Peyer's patch (tissue), 4 donors: ENCODE results near the gene AAGAB. TPM values are rescaled to one million over a fixed set of nuclear protein-coding genes. Genes with fewer than 3 reads are reported as not detected.
"Not testable (repeated sequence)": the region's sequence is repeated elsewhere in the genome, so short reads cannot be mapped to it uniquely, and the experiment has no call there.

Experiments
- DNase-seq, 3 donors: peaks; one replicate each; pipeline ENCODE4 v3.0.0-alpha.2; 2017 to 2019
- H3K27ac ChIP-seq, 4 donors: fragments of 200-600 bp; sonication (generic); one replicate each; pipeline ENCODE4 v1.5.1; 2016 to 2019
- H3K27me3 ChIP-seq, 2 donors: fragments of 200-600 bp; sonication (generic); one replicate each; pipeline ENCODE4 v1.5.1; 2019
- H3K36me3 ChIP-seq, 3 donors: fragments of 200-600 bp; sonication (generic); one replicate each; pipeline ENCODE4 v1.5.1; 2016 to 2019
- H3K4me1 ChIP-seq, 4 donors: fragments of 200-600 bp; sonication (generic); one replicate each; pipeline ENCODE4 v1.5.1; 2016 to 2019
- H3K4me3 ChIP-seq, 4 donors: fragments of 200-600 bp; sonication (generic); 1 replicate in 3 of 4; 2 replicates in 1 of 4; pipeline ENCODE4 v1.5.1; 2016 to 2019; ENCODE audit warnings: mild to moderate bottlenecking in 1 of 4
- H3K9me3 ChIP-seq, 4 donors: fragments of 200-600 bp; sonication (generic); one replicate each; pipeline ENCODE4 v1.5.1; 2016 to 2019; ENCODE audit warnings: mild to moderate bottlenecking in 1 of 4
- POLR2A ChIP-seq, 2 donors: fragments of 450-650 bp; IDR thresholded peaks; one replicate each; pipeline ENCODE4 v1.5.1; 2017; ENCODE audit warnings: antibody characterized with exemption in 2 of 2, mild to moderate bottlenecking in 2 of 2, moderate library complexity in 2 of 2
- total RNA-seq, 4 donors: library from RNA; depleted of rRNA; stranded (reverse); fragments of >200 nt; gene quantifications; one replicate each; pipeline ENCODE4 v1.1.0, GENCODE V29; 2016
- TF ChIP-seq, protein P1 (sequence below), 6 experiments: fragments of 450-650 bp in 4 of 6; fragments of 200-600 bp in 2 of 6; sonication (generic) in 1 of 6; IDR thresholded peaks; one replicate each; pipeline ENCODE4 v1.5.1; 2017 to 2019; ENCODE audit warnings: antibody characterized with exemption in 6 of 6, mild to moderate bottlenecking in 3 of 6, moderate library complexity in 1 of 6

The AAGAB gene
- total RNA-seq, 4 donors from 2014 or later, result 27.5 to 54.5 (median 42.8) TPM

DNA sequence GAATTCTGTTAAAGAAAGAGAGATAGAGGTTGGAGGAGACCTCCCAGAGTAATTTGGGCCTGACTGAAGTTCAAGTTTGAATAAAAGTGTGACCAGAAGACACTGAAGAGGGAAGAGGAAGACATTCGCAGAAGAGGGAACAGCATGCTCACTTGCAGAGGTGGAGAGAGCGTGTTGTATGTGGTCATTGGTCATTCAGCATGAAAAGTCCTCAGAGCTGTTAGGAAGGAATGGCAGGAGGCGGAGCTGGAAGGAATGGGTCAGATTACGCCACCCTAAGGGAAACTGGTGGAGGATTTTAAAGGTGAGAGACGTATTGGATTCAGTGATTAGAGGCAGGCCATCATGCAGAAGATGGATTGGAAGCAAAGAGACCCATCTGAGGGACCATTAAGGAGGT lies 41.7 kb upstream of the AAGAB start:
- no peaks in the 10 kb centered on the region for H3K9me3 ChIP-seq
- H3K27ac ChIP-seq, result no peak overlapping the region
- H3K36me3 ChIP-seq, result no peaks in the 10 kb centered on the region
- TF ChIP-seq POLR2A (IDR thresholded peaks at IDR 0.05), result no peak
- TF ChIP-seq, protein P1, sequence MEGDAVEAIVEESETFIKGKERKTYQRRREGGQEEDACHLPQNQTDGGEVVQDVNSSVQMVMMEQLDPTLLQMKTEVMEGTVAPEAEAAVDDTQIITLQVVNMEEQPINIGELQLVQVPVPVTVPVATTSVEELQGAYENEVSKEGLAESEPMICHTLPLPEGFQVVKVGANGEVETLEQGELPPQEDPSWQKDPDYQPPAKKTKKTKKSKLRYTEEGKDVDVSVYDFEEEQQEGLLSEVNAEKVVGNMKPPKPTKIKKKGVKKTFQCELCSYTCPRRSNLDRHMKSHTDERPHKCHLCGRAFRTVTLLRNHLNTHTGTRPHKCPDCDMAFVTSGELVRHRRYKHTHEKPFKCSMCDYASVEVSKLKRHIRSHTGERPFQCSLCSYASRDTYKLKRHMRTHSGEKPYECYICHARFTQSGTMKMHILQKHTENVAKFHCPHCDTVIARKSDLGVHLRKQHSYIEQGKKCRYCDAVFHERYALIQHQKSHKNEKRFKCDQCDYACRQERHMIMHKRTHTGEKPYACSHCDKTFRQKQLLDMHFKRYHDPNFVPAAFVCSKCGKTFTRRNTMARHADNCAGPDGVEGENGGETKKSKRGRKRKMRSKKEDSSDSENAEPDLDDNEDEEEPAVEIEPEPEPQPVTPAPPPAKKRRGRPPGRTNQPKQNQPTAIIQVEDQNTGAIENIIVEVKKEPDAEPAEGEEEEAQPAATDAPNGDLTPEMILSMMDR (IDR thresholded peaks at IDR 0.05), result no peak
- H3K4me1 ChIP-seq, result no peaks in the 10 kb centered on the region
- DNase-seq, result no peak
- H3K4me3 ChIP-seq, result no peak overlapping the region
- no peaks in the 10 kb centered on the region for H3K27me3 ChIP-seq

DNA sequence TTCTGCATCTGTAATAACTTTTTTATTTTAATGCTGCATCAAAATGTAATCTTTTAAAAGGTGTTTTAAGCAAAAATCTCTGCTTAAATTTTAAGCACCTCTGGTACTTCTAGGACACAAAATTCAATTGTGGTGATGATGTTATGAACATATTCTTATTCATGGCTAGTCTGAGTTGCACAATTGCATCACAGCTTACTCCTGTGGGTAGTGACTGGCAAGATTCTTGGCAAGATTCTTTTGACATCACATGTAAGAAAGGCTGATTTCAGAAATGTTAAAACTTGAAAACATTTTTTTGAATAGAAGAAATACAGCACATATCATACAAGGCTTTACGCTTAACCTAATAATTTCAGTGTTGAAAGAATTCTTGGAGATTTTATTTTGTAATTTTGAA lies 35.9 kb upstream of the AAGAB start:
- TF ChIP-seq, protein P1 (IDR thresholded peaks at IDR 0.05), result no peak
- TF ChIP-seq POLR2A (IDR thresholded peaks at IDR 0.05), result no peak
- no peaks in the 10 kb centered on the region for H3K27me3 ChIP-seq

DNA sequence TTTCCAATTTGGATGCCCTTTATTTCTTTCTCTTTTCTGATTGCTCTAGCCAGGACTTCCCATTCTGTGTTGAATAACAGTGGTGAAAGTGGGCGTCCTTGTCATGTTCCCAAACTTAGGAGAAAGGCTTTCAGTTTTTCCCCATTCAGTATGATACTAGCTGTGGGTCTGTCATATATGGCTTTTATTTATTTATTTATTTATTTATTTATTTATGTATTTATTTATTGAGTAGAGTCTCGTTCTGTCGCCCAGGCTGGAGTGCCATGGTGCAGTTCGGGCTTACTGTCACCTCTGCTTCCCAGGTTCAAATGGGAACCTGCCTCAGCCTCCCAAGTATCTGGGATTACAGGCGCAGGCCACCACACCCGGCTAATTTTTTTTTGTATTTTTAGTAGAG lies 31.9 kb upstream of the AAGAB start:
- H3K9me3 ChIP-seq, H3K27me3 ChIP-seq, H3K27ac ChIP-seq, DNase-seq, H3K4me3 ChIP-seq, H3K36me3 ChIP-seq, H3K4me1 ChIP-seq: not testable (repeated sequence)

More for the DNA sequence above, 35.9 kb upstream of the AAGAB start:
- H3K9me3 ChIP-seq, result no peaks in the 10 kb centered on the region
- no peak for DNase-seq
- H3K4me1 ChIP-seq, result no peaks in the 10 kb centered on the region
- no peak overlapping the region for H3K4me3 ChIP-seq
- H3K27ac ChIP-seq, result no peak overlapping the region
- H3K36me3 ChIP-seq, result no peaks in the 10 kb centered on the region

DNA sequence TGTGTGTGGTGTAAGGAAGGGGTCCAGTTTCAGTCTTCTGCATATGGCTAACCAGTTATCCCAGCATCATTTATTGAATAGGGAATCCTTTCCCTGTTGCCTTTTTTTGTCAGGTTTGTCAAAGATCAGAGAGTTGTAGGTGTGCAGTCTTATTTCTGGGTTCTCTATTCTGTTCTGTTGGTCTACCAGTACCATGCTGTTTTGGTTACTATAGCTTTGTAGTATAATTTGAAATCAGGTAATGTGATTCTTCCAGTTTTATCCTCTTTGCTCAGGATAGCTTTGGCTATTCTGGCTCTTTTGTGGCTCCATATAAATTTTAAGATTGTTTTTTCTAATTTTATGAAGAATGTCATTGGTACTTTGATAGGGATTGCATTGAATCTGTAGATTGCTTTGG lies 31.2 kb upstream of the AAGAB start:
- not testable (repeated sequence) for H3K27me3 ChIP-seq, DNase-seq, H3K9me3 ChIP-seq, H3K36me3 ChIP-seq, H3K4me1 ChIP-seq, H3K27ac ChIP-seq, H3K4me3 ChIP-seq

DNA sequence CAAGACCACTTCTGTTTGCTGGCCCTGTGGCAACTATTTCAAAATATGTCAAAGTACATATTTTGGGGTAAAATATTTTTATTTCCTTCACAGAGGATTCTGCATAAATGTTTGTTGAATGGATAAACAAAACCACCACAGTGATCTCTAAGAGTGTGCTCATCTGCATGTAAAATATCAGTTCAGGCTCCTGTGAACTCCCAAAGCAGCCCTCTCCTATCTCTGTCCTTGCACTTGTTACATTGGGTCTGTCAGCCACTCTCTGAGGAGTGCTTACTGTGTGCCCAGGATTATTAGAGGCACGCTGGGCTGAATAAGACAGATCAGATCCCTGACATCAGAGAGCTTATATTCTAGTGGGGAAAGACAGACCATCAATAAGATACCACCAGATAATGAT lies 27.3 kb upstream of the AAGAB start:
- Histone ChIP-seq H3K4me3 (no peak overlapping the region), H3K4me1 (no peaks in the 10 kb centered on the region), H3K36me3 (no peaks in the 10 kb centered on the region), H3K27ac (no peak overlapping the region), H3K27me3 (no peaks in the 10 kb centered on the region), H3K9me3 (no peaks in the 10 kb centered on the region)
- TF ChIP-seq, protein P1 (IDR thresholded peaks at IDR 0.05), result no peak
- no peak for TF ChIP-seq POLR2A (IDR thresholded peaks at IDR 0.05)
- DNase-seq, result no peak

DNA sequence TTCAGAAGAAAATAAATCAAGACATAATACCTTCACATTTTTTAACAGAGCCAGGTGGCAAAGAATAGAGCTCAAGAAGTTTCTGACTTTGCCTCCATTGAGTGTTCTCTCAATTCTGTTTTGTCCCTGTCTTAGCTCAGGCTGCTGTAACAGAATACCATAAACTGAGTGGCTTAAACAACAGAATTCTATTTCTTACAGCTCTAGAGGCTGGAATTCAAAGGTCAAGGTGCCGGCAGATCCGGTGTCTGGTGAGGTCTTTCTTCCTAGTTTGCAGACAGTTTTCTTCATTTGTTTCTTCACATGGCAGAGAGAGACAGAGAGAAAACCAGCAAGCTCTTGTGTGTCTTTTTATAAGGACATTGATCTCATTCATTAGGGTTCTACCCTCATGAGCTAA lies 25.8 kb upstream of the AAGAB start:
- no peaks in the 10 kb centered on the region for H3K36me3 ChIP-seq
- TF ChIP-seq, protein P1 (IDR thresholded peaks at IDR 0.05), result no peak
- TF ChIP-seq POLR2A (IDR thresholded peaks at IDR 0.05), result no peak
- no peak overlapping the region for H3K27ac ChIP-seq
- H3K9me3 ChIP-seq, result no peaks in the 10 kb centered on the region
- no peaks in the 10 kb centered on the region for H3K27me3 ChIP-seq
- no peak overlapping the region for H3K4me3 ChIP-seq
- no peaks in the 10 kb centered on the region for H3K4me1 ChIP-seq
- DNase-seq, result no peak

DNA sequence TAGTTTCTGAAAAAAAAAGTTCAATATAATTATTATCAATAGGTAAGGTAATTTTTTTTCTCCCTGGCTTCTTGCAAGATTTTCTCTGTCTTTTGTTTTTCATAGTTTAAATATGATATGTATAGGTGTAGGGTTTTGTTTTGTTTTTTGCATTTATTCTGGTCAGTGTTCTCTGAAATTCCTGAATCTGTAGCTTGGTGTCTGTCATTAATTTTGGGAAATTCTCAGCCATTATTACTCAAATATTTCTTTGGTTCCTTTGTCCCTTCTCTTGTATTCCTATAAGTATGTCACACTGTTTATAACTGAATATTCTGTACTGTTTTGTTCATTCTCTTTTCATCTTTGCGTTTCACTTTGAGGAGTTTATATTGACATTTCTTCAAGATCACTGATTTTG lies 22.2 kb upstream of the AAGAB start:
- no peak for TF ChIP-seq POLR2A (IDR thresholded peaks at IDR 0.05)
- TF ChIP-seq, protein P1 (IDR thresholded peaks at IDR 0.05), result no peak
- Histone ChIP-seq H3K27me3 (no peaks in the 10 kb centered on the region), H3K9me3 (no peaks in the 10 kb centered on the region), H3K4me1 (no peaks in the 10 kb centered on the region), H3K4me3 (no peak overlapping the region), H3K36me3 (no peaks in the 10 kb centered on the region), H3K27ac (no peak overlapping the region)
- DNase-seq, result no peak
